NCI-H1694 (cell line): ENCODE measurements around the gene TMEM52.

Source experiments
- DNase-seq: peaks from one replicate; lab custom pipeline; 2025; lab: John Stamatoyannopoulos, UW

TMEM52 gene

DNA sequence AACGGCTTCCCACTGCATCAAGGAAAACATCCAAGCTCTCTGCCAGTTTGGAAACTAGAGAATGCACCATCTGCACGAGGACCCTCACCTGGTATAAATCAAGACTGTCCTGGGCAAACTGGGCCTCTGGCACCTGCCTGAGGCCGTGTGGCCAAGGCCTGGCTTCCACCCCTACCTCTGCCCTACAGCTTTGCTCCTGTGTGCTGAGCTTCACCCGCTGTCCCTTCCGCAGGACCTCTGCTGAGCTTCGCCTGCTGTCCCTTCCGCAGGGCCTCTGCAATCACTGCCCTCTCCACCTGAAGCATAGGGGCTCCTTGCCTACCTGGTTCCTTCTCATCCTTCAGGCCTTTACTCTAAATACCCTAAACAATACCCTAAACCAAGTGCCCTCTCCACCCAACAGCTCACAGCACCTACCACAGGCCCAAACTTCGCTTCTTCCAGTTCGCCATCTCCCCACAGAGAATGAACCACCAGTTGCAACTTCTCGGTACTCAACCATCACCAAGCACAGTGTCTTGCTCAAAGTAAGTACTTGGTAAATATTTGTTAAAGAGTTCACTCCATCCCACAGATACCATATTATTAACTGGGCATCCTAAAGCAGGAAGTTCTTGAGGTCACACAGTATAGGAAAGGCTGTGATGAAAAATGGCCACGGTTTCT, 46.6 kb downstream of the TMEM52 start:
- no peak for DNase-seq

DNA sequence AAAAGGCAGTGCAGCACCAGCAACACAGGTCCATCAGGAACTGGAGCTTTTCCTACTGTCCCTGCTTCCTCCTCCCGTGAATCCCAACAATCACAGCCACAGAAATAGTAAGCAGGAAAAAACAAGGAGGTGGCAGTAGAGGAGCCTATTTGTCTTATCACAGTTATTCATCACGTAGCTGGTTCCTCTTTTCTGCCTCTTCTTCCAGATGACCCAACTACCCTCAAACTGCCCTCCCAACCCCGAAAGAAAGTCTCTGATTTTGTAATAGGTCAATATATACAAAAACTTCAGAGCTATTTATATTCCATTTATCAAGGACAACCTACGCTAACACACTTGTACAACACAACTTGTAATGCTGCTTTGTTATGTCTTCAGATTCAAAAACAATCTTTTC, 49.6 kb downstream of the TMEM52 start:
- no peak for DNase-seq
